Stimulated activated CD4-positive, alpha-beta T cell treated with anti-CD3 and anti-CD28 coated beads, Interleukin-15, amount 100 ng/mL, for 24 hours (primary cell): ENCODE data around the gene ADGRL3.
"Not testable (repeated sequence)": the region's sequence is repeated elsewhere in the genome, so short reads cannot be mapped to it uniquely, and the experiment has no call there.

ENCODE experiments used
- DNase-seq: peaks from one replicate; pipeline ENCODE4 v3.0.0-alpha.2; 2020

The ADGRL3 gene

DNA sequence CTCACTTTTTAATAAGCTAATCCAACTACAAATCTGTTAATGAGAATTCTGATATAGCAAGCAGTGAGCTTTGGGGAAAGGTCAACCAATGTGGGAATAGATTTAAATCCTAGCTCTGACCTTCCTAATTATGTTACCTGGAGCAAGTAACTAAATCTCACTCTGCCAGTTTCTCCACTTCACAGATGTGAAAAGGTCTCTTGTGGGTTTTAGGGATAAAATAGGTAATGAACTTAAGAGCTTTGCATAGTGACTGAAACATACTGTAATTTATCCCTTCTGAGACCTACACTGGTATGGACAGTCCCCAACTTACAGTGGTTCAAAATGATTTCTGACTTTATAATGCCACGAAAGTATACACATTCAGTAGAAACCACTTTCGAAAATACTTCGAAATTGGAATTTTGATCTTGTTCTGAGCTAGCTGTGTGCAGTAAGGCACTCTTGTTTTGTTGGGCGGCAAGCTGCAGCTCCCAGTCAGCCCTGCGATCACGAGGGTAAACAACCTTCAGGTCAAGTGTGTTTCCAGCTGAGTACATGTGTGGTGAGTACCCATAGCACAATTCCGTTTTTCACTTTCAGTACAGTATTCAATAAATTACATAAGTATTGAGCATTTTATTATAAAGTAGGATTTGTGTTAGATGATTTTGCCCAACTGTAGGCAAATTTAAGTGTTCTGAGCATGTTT, 93.7 kb downstream of the ADGRL3 start:
- DNase-seq, result no peak

- no peak for DNase-seq
Observed at GRCh38 chr4:61294936-61295335, 94.8 kb downstream of the ADGRL3 start.

DNA sequence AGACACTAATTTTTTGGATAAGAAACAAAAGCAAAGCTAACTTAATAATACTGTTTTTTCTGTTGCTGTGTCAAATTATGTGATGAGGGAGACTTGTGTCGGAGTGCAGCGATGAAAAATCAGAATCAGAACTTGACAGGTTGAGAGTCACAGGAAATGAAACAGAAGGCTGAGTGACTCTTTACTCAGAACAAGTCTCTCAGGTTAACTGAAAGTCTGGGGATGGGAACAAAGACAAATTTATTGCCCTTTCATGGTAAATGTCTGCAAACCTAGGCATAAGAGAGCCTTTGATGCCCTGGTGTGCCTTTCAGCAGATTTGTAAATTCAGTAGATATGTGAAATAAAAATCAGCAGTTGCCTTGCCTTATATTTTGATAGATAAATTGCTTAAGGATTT, 96.0 kb downstream of the ADGRL3 start:
- DNase-seq, result no peak

DNA sequence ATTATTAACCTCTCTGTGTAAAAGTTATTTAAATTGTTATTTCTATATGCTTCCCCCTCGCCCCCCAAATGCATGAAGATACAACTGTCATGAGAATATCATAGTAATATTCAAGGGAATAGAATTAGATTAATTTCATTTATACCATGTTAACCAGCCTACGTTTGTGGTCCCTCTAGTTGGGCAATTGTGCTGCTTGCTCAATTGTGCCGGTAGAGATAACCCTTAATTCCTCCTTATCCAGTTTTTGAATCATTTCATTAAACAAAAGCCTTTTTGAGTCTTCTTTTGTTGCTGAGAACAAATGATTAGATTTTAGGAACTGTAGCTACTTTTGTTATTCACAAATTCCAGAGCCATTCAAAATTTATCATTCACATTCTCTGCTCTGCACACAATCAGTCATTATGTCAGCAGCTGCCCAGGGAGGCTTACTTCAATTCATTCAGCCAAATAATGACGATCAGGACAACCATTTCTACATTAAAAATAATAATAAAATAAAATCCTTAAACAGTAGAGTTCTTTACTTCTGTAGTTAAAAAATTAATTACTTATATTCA, 98.1 kb downstream of the ADGRL3 start:
- no peak for DNase-seq

GRCh38 chr4:61299316-61299715, 99.2 kb downstream of the ADGRL3 start:
- DNase-seq, result no peak

GRCh38 chr4:61300266-61300844, 100.2 kb downstream of the ADGRL3 start:
- DNase-seq, result no peak

- DNase-seq, result no peak
Observed at GRCh38 chr4:61301271-61301670, 101.1 kb downstream of the ADGRL3 start.

DNA sequence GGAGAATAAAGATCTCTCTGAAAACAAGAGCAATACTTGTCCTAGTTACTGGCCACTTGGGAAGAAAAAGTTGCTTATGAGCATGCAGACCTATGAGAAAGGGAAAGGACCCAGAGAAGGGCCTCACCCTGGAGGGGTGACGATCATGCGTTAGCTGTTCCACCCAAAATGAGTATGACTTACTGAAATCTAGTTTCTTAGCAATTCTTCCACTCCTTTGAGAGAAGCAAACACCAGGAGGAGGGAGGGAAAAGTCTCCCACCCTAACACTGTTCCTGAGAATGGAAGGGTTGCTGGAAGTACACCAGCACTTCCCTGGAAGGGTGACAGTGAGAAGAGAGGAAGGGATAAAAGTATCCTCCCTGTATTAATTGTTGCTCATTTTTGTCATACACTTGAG, 107.9 kb downstream of the ADGRL3 start:
- DNase-seq, result no peak

- DNase-seq, result no peak
Observed at GRCh38 chr4:61309616-61310015, 109.5 kb downstream of the ADGRL3 start.

DNA sequence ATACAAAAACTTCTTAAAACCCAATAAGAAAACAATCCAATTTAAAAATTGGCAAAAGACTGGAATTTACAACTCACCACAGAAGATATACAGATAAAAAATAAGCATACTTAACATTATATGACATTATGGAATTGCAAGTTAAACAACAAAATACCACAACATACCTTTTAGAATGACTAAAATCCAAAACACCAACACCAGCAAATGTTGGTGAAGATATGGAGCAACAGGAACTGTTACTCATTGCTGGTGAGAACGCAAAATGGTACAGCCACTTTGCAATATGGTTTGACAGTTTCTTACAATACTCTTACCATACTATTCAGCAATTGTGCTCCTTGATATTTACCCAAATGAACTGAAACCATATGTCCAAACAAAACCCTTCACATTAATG, 112.4 kb downstream of the ADGRL3 start:
- no peak for DNase-seq

DNA sequence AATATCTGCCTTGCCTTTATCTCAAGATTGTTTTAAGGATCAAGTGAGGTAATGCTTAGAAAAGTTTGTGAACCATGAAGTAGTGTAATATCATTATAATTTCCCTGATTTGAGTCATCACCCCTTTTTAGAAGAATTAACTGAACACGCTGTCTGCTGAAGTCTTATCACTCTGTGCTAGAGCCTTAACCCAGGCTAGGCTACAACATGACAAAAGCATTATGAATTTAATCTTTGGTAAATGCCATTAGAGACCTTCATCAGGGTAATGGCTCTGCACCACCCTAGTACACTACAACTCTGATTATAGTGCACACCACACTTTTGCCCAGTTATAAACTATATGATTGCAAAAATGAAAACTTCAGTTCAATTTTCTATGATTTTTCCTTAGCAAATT, 118.3 kb downstream of the ADGRL3 start:
- no peak for DNase-seq

GRCh38 chr4:61319156-61319555, 119.0 kb downstream of the ADGRL3 start:
- no peak for DNase-seq

- DNase-seq, result no peak
Observed at GRCh38 chr4:61320154-61320553, 120.0 kb downstream of the ADGRL3 start.

DNA sequence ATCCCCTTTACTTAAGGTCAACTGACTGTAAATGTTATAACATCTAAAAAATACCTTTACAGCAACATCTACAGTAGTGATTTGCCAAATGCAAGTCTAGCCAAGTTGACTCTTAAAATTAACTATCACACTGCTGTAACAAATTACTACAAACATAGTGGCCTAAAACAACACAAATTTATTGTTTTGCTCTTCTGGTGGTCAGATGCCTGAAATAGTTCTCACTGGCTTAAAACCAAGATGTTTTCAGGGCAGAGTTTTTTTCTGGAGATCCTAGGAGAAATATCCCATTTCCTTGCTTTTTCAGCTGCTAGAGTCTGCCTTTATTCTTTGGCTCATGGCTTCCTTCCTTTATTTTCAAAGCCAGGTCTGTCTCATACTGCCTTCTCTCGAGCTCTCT, 120.5 kb downstream of the ADGRL3 start:
- no peak for DNase-seq

GRCh38 chr4:61332693-61333092, 132.6 kb downstream of the ADGRL3 start:
- DNase-seq, result no peak

DNA sequence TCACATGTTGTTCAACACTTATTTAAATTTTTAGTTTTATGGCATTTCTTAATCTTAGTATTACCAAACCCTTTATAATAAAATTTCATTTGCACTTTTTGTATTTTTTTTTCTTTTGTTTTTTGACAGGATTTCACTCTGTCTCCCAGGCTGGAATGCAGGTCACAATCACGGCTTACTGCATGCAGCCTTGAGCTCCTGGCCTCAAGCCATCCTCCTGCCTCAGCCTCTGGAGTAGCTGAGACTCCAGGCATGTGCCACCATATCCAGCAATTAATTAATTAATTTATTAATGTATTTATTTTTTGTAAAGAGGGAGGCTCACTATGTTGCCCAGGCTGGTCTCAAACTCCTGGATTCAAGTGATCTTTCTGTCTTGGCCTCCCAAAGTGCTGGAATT, 133.4 kb downstream of the ADGRL3 start:
- no peak for DNase-seq

GRCh38 chr4:61335241-61335763, 135.2 kb downstream of the ADGRL3 start:
- DNase-seq, result no peak

GRCh38 chr4:61336488-61336887, 136.4 kb downstream of the ADGRL3 start:
- no peak for DNase-seq

- DNase-seq, result no peak
Observed at GRCh38 chr4:61336916-61337315, 136.8 kb downstream of the ADGRL3 start.

DNA sequence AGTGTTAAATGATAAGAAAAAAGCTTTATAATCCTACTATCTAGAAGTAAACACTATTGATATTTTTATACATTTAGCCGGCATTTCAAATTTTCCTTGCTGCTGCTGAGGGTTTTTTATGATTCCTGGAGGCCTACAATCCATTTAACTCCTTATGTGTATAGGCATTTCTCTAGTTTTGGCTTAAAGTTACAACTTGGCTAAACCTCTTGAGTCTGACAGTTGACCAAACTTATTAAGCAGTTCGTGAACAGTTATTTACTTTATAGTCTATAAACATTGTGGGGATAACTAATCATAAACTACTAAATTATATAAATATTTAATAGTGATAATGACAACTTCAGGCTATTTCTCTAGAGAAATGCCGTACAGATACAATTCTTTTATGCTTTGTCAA, 141.9 kb downstream of the ADGRL3 start:
- DNase-seq, result no peak

- no peak for DNase-seq
Observed at GRCh38 chr4:61350932-61351331, 150.8 kb downstream of the ADGRL3 start.

GRCh38 chr4:61356696-61357095, 156.6 kb downstream of the ADGRL3 start:
- no peak for DNase-seq

GRCh38 chr4:61359301-61359700, 159.2 kb downstream of the ADGRL3 start:
- no peak for DNase-seq

GRCh38 chr4:61372817-61373216, 172.7 kb downstream of the ADGRL3 start:
- DNase-seq, result not testable (repeated sequence)
